GM19023 (cell line): ENCODE measurements around the gene DMD.

Experiments
- ATAC-seq: cut with Tn5 transposase; IDR thresholded peaks from one replicate; pipeline ENCODE4 v1.9.1; 2021; ENCODE audit warnings: mild to moderate bottlenecking, moderate library complexity; ENCODE audit not compliant: unreplicated experiment

DMD gene

GRCh38 chrX:31166416-31166815 lies 2044.9 kb downstream of the DMD start:
- ATAC-seq = no peak

DNA sequence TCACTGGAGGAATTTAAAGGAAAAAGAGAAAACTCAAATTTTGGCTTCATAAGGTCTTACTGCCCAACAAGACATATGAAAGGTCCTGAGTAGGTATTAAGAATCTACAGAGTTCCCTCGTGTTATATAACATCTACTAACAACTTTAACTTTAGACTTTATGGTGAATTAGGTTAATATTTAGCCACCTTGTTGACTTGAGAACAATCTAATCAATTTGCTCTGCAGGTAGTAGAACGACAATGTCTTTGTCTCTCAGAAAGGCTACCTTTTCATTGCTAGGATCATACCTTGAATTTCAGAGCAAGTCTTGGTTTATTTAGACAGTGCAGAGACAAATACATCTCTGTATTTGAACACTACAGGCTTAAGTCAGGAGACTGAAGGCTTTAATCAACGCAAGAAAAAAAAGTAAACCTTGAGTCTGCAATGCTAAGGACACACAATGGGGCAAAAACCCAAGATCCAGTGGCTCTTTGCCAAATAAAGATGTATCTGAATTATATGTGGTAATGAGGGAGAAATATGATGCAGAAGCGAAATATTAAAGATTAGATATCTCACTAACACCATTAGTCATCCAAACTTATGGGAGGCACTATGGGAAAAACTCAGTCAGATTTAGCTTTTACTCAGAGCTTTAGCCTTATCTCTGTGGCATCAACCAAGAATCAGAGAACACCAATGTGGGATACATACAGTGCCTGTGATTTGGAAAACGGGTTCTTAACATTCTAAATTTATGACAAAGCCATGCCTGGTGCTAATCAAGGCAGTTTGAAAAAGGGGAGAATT lies 2045.9 kb downstream of the DMD start:
- ATAC-seq = no peak

DNA sequence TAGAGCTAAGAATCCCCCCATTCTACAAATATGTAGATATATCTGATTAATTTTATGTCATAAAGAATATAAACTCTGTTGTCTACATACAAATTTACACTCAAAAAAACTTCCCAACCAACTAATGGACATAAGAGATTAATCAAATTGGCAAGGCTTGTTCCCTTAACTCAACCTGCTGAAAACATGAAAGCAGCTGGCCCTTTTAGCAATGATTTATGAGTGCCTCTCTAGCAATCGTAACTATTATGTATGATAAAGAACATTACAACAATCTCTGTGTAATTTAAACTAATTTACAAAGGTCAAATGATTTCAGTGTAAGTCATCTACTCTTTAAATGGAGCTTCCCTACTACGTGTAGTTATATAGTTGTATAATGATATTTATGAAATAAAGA lies 2056.4 kb downstream of the DMD start:
- ATAC-seq = no peak

- no peak for ATAC-seq
Measured at GRCh38 chrX:31153475-31154047, 2057.8 kb downstream of the DMD start.

- ATAC-seq = no peak
Measured at GRCh38 chrX:31147175-31147574, 2064.2 kb downstream of the DMD start.

DNA sequence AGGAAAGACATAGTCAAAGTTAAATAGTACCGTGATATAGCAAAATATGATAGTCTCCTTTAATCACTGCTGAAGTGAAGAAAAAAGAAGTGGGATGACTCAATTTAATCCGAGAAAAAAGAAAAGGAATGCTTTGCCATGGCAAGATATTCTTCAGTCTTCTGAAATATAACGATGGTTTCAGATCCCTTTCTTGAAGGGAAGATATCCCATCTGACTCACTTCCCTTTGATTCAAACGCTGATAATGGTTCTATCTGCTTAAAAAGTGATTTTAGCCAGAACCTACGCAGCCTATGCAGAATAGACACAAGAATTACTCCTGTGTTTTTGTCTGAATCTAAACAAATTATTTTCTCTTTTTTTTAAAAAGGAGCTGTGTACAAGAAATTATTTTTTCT lies 2071.4 kb downstream of the DMD start:
- ATAC-seq = no peak

GRCh38 chrX:31138124-31138523 lies 2073.2 kb downstream of the DMD start:
- no peak for ATAC-seq

GRCh38 chrX:31136144-31136611 lies 2075.2 kb downstream of the DMD start:
- ATAC-seq = peak; percentile 90

- ATAC-seq = no peak
Measured at GRCh38 chrX:31132821-31133241, 2078.5 kb downstream of the DMD start.

GRCh38 chrX:31130457-31131220 lies 2080.7 kb downstream of the DMD start:
- ATAC-seq = no peak

- ATAC-seq = no peak
Measured at GRCh38 chrX:31128855-31129254, 2082.5 kb downstream of the DMD start.

- no peak for ATAC-seq
Measured at GRCh38 chrX:31127716-31128115, 2083.6 kb downstream of the DMD start.

DNA sequence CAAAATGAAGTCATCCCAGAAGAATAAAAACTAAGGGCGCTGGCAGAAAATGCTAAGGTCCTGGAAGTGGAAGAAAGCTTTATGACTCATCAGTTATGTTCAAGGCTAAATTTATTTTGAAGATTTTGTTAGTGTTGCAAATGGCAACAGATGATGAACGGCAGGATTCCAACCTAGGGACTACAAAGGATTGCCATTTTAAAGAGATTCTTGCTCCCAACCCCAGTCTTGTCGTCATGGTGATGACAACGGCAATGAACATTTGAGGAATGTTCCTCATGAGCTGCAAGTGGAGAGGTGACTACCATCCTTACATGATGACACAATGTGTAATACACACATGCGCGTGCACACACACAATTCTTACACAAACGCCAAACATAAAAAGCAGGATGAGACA lies 2085.1 kb downstream of the DMD start:
- ATAC-seq = no peak

DNA sequence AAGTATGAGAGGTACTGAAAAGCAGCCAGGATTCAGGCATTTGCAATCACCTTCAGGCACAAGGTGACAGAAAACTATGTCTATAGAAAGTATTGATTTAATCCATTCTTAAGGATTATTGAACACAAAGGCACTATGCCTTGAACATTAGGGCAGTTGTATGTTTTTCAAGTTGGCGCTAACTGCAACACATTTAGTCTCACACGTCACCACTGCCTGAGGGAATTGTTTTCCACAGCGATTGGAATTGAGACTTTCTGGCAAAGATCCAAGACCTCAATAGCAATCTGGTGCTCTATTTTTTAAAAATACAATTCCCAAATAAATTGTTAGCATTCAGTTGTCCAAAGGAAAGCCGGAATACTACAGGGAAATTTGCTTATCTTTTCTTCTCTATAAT lies 2086.8 kb downstream of the DMD start:
- ATAC-seq = no peak

DNA sequence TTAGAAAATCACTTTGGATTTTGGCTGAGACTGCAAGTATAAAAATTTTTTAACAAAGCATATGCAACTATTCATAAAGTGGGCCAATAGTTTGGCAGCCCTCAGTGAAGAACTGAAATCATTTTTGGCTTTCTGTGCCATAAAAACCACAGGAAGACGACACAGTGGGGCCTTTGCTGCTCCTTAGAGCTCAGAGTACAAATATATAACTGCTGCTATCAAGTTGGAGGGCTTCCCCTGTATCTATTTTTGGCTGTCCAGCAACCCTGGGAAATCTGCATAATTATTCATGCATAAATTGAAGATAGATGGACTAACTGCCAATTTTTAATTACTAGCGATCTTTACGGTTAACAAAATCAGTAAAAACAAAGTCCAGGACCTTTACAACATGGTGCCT lies 2088.0 kb downstream of the DMD start:
- ATAC-seq = no peak

GRCh38 chrX:31117266-31117665 lies 2094.1 kb downstream of the DMD start:
- ATAC-seq = no peak

GRCh38 chrX:31115398-31115797 lies 2096.0 kb downstream of the DMD start:
- ATAC-seq = no peak

- ATAC-seq = no peak
Measured at GRCh38 chrX:31114858-31115257, 2096.5 kb downstream of the DMD start.

- no peak for ATAC-seq
Measured at GRCh38 chrX:31112226-31112999, 2098.9 kb downstream of the DMD start.

DNA sequence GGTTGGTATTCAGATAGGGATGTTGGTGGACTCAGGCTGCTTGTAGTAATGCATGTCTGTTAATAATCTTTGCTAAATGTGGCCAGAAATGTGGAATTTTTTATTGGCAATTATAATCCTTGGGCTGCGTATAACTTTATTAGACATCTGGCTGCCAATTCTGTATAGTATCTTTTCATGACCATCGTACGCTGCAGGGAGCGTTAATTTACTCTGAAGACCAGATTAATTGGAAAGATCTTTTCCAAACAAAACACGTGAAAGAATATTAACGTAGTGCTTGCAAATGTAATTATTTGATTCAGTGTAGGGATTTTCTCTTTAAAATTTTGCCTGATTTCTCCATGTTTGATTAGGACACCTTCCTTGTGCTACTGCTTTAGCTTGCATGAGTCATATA lies 2100.7 kb downstream of the DMD start:
- ATAC-seq = no peak

- peak; percentile 72 for ATAC-seq
Measured at GRCh38 chrX:31099536-31100090, 2111.7 kb downstream of the DMD start.
